Measurements from ENCODE around the gene CILP.
"Not testable (repeated sequence)": the region's sequence is repeated elsewhere in the genome, so short reads cannot be mapped to it uniquely, and the experiment has no call there.

CILP gene

GRCh38 chr15:65210770-65211481 lies at the start of gene CILP:
TSS of gene CILP (minus strand) at chr15:65211473. CDS start at chr15:65209755, 1,718 bp downstream.
- no peak for DNase-seq

GRCh38 chr15:65260968-65261367 lies 49.7 kb upstream of the CILP start:
- DNase-seq, result no peak

- DNase-seq, result no peak
Measured at GRCh38 chr15:65259367-65259797, 48.1 kb upstream of the CILP start.

- no peak for DNase-seq
Measured at GRCh38 chr15:65258375-65259262, 47.3 kb upstream of the CILP start.

GRCh38 chr15:65255486-65256140 lies 44.3 kb upstream of the CILP start:
- DNase-seq, result no peak

- DNase-seq, result peak; percentile 18
Measured at GRCh38 chr15:65254758-65255157, 43.5 kb upstream of the CILP start.

GRCh38 chr15:65254356-65254755 lies 43.1 kb upstream of the CILP start:
- DNase-seq, result no peak

GRCh38 chr15:65249641-65250040 lies 38.4 kb upstream of the CILP start:
- DNase-seq, result no peak

GRCh38 chr15:65248511-65249255 lies 37.4 kb upstream of the CILP start:
- DNase-seq, result no peak

GRCh38 chr15:65246939-65247338 lies 35.7 kb upstream of the CILP start:
- DNase-seq, result no peak

GRCh38 chr15:65246026-65246714 lies 34.9 kb upstream of the CILP start:
- DNase-seq, result no peak

GRCh38 chr15:65245096-65245856 lies 34.0 kb upstream of the CILP start:
- no peak for DNase-seq

GRCh38 chr15:65244638-65245037 lies 33.4 kb upstream of the CILP start:
- no peak for DNase-seq

GRCh38 chr15:65236443-65236842 lies 25.2 kb upstream of the CILP start:
- not testable (repeated sequence) for DNase-seq

- DNase-seq, result no peak
Measured at GRCh38 chr15:65233696-65234095, 22.4 kb upstream of the CILP start.

GRCh38 chr15:65232520-65232919 lies 21.2 kb upstream of the CILP start:
- DNase-seq, result no peak

- DNase-seq, result no peak
Measured at GRCh38 chr15:65231306-65231705, 20.0 kb upstream of the CILP start.

GRCh38 chr15:65226901-65227300 lies 15.6 kb upstream of the CILP start:
- not testable (repeated sequence) for DNase-seq

GRCh38 chr15:65226221-65226620 lies 14.9 kb upstream of the CILP start:
- DNase-seq, result no peak

- no peak for DNase-seq
Measured at GRCh38 chr15:65223996-65224395, 12.7 kb upstream of the CILP start.

GRCh38 chr15:65222891-65223290 lies 11.6 kb upstream of the CILP start:
- DNase-seq, result no peak

All from OCI-M1 (cell line).